GM19324 (cell line): ENCODE measurements around the gene RAB40B.

Experiments used
- ATAC-seq: cut with Tn5 transposase; IDR thresholded peaks from one replicate; pipeline ENCODE4 v1.9.1; 2021; ENCODE audit warnings: mild to moderate bottlenecking, moderate library complexity; ENCODE audit not compliant: unreplicated experiment, low FRiP score

The RAB40B gene

DNA sequence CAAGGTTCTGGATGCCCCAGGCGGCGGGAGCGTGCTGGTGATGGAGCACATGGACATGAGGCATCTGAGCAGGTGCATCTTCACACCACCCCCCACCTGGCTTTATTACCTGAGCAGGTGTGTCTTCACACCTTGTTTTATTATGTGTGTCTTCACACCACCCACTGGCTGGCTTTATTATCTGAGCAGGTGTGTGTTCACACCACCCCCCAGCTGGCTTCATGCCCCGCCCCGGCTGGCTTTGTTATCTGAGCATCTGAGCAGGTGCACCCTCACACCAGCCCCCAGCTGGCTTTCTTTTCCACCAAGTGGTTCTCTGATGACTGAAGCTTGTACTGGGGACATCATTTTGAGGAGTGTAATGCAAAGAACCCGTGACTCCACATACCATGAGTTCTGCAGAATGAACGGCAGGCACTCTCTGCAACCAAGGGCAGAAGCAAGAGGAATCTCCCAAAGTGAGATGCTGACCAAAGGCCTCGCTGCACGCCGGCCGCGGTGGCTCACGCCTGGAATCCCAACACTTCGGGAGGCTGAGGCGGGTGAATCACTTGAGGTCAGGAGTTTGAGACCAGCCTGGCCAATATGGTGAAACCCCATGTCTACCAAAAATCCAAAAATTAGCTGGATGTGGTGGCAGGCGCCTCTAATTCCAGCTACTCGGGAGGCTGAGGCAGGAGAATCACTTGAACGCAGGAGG lies 20.6 kb upstream of the RAB40B start:
- ATAC-seq, result no peak

GRCh38 chr17:82716203-82717010 lies 17.9 kb upstream of the RAB40B start, which contains the start of gene FN3KRP:
FN3KRP (plus strand) TSS chr17:82716706; CDS start chr17:82716756, 50 bp downstream.
- ATAC-seq, result peak; percentile 61

GRCh38 chr17:82713071-82713723 lies 14.7 kb upstream of the RAB40B start:
- ATAC-seq, result no peak

DNA sequence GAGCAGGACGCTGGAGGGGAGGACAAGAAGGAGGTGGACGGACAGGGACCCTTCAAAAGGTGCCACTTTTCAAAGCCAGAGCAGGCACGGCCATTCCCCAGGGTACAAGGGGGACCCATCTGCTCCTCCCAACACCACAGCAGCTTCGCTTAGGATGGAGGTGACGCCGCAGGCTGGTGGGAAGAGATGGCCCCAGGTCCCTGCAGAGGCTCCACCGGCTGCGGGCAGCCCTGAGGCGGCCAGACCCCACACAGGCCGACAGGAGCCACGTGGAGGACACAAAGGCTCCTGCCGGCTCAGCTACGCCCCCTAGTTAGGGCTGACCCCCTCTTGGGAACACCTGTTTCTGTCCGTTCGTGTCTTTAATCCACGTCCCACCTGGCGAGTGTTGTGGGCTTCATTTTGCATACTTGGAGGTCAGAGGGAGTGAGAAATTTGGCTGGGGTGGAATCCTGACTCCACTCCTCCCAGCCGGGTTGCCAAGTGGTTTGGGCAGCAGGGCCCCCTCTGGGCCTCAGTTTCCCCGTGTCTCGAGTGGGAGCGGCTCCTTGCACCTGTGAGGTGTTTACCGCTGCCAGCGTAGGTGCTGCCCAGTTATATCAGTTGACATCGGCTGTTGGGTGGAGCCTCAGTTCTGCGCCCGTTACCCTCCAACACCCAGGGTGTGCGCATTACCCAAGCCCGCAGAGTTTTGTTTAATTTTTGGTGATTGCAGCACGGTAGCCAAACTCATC lies 12.2 kb upstream of the RAB40B start:
- no peak for ATAC-seq

GRCh38 chr17:82709676-82710498 lies 11.4 kb upstream of the RAB40B start:
- no peak for ATAC-seq

GRCh38 chr17:82709024-82709675 lies 10.7 kb upstream of the RAB40B start:
- ATAC-seq, result no peak

DNA sequence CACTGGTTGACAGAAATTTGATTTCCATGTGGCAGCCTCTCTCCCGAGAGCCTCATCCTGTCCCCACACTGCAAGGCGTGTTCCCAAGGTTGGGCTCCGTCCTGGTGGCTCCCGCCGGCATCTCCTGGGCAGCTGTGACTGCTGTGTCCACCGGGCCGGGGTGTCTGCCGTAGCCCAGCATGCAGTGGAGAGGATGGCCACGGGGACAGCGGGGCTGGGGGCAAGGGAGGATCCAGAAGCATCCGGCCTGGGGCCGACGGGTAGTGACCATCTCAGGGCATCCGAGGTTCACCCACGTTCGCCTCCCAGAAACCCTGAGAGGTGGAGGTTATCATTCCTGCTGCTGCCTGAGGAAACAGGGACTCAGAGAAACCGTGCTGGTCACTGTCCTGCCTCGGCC lies 7.3 kb upstream of the RAB40B start:
- ATAC-seq, result no peak

GRCh38 chr17:82704886-82705285 lies 6.4 kb upstream of the RAB40B start:
- ATAC-seq, result no peak

- no peak for ATAC-seq
Measured at GRCh38 chr17:82703935-82704865, 5.7 kb upstream of the RAB40B start.

DNA sequence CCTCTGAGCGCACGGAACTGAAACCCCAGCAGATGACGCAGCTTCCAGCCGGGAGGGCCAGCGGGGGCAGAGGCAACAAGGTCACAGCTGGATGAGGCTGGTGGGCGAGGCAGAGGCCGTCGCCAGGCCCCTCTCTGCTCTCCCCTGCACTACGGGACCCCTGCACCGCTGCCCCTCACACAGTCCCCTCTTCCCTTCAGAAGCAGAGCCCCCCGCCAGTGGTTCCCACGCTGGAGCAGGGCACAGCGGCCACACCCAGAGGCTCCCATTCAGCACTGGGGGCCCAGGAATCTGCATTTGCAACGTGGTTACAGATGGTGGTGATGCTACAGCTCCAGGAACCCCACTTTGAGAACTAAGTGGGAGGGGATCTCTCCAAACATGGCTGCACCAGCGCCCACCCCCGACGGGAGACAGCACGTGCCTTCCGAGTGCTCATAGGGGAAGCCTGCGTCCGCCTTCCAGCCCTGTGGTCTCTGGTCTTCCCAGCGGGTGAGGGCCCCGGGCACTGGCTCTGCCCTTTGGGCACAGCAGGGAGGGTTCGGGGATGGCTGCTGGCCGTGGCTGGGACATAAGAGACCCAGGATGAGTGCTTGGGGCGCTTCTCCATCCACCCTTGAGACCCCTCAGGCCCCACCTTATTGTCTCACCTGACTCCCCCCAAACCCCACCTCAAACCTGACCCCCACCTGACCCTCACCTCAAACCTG lies 4.7 kb upstream of the RAB40B start:
- no peak for ATAC-seq

- ATAC-seq, result no peak
Measured at GRCh38 chr17:82702231-82702927, 3.9 kb upstream of the RAB40B start.

DNA sequence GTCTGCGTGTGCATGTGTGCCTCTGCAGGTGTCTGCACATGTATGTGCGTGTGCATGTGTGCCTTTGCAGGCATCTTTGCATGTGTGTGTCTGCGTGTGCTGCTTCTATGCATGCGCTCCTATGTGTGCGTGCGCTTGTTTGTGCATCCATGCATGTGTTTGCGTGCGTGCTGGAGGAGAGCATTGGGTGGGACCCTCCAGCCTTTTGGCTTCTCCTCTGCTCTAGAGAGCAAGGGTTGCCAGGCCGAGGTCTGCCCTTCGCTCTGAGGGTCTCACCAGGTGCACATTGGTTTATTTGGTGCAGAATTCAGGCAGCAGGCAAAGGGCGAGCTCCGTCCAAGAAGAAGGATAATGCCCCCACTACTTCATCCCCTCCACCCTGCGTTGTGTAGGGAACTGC lies 1.1 kb upstream of the RAB40B start:
- ATAC-seq, result no peak

GRCh38 chr17:82698974-82699442 lies 510 bp upstream of the RAB40B start:
- ATAC-seq, result peak; percentile 34

- no peak for ATAC-seq
Measured at GRCh38 chr17:82697808-82698064, 762 bp downstream of the RAB40B start.

DNA sequence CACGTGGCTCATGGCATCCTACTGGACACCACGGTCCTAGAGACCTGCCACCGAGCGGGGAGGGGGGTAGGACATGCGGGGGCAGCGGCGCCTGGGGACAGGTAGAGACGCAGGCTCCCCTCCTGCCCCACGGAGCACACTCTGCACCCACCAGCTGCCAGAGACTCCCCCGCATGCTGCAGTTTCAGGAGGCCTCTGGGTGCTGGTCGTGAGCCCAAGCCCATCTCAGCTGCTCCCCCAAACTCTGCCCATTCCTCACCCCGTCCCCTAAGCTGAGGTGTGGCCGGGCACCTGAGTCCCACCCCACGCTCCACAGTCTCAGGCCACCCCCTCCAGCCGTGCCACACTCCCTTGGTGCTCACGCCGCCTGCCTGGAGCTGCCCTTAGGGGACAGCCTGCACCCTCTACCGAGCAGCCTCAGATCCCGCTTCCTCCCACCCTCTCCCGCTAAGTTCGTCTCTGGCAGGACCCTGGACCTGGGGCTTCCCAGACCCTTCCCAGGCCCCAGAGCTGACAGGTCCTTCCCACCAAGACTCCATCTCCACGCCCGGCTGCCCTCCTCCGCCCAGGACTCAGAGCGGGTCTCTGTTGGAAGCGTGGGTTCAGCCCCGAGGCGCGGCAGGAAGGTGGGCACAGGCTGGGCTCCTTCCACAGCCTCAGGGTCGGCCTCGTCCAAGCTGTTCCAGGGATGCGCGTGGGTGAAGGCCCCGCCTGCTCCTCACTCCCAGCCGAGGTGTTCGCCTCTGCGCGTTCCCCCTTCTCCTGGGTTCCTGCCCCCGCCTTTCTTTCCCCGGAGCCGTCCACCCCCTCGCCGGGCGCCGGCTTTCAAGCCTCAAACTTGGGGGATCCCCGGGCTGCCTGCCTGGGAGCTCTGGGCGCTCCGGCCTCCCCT lies 1.3 kb downstream of the RAB40B start:
- no peak for ATAC-seq

- no peak for ATAC-seq
Measured at GRCh38 chr17:82696259-82696658, 2.2 kb downstream of the RAB40B start.
